ENCODE data around the gene AGPAT3.

Gene AGPAT3

GRCh38 chr21:43939443-43940328 lies 74.7 kb downstream of the AGPAT3 start:
- no peaks in the 10 kb centered on the region for H3K4me1 ChIP-seq (ENCODE audit: control insufficient read depth, insufficient read depth, low read length, poor library complexity, severe bottlenecking)
- no peak overlapping the region for H3K4me3 ChIP-seq (ENCODE audit: extremely low read depth, insufficient read depth, low read length, poor library complexity, severe bottlenecking)
- H3K27ac ChIP-seq (ENCODE audit: low read depth, low read length, severe bottlenecking) = no peak overlapping the region
- no peaks in the 10 kb centered on the region for H3K9me3 ChIP-seq (ENCODE audit: control insufficient read depth, low read length)
- 89 to 90% methylated on average over 29 of the region's 30 CpGs for WGBS, 2 experiments (ENCODE audit: insufficient coverage in 2 of 2)
- no peaks in the 10 kb centered on the region for H3K36me3 ChIP-seq (ENCODE audit: control insufficient read depth, insufficient read depth, low read length)

GRCh38 chr21:43940329-43941050 lies 75.5 kb downstream of the AGPAT3 start:
- no peak overlapping the region for H3K27ac ChIP-seq (ENCODE audit: low read depth, low read length, severe bottlenecking)
- 84 to 88% methylated on average over 16 to 20 of the region's 21 CpGs for WGBS, 2 experiments (ENCODE audit: insufficient coverage in 2 of 2)
- H3K4me3 ChIP-seq (ENCODE audit: extremely low read depth, insufficient read depth, low read length, poor library complexity, severe bottlenecking) = no peak overlapping the region
- no peaks in the 10 kb centered on the region for H3K4me1 ChIP-seq (ENCODE audit: control insufficient read depth, insufficient read depth, low read length, poor library complexity, severe bottlenecking)
- H3K36me3 ChIP-seq (ENCODE audit: control insufficient read depth, insufficient read depth, low read length) = no peaks in the 10 kb centered on the region
- H3K9me3 ChIP-seq (ENCODE audit: control insufficient read depth, low read length) = no peaks in the 10 kb centered on the region

GRCh38 chr21:43942201-43942600 lies 77.2 kb downstream of the AGPAT3 start:
- Histone ChIP-seq H3K4me3 (ENCODE audit: extremely low read depth, insufficient read depth, low read length, poor library complexity, severe bottlenecking) (no peak overlapping the region), H3K36me3 (ENCODE audit: control insufficient read depth, insufficient read depth, low read length) (no peaks in the 10 kb centered on the region), H3K9me3 (ENCODE audit: control insufficient read depth, low read length) (no peaks in the 10 kb centered on the region), H3K27ac (ENCODE audit: low read depth, low read length, severe bottlenecking) (no peak overlapping the region), H3K4me1 (ENCODE audit: control insufficient read depth, insufficient read depth, low read length, poor library complexity, severe bottlenecking) (no peaks in the 10 kb centered on the region)
- WGBS, 2 experiments (ENCODE audit: insufficient coverage in 2 of 2) = 93 to 96% methylated on average over 10 to 20 of the region's 20 CpGs

GRCh38 chr21:43942621-43943020 lies 77.6 kb downstream of the AGPAT3 start:
- Histone ChIP-seq H3K36me3 (ENCODE audit: control insufficient read depth, insufficient read depth, low read length) (no peaks in the 10 kb centered on the region), H3K4me1 (ENCODE audit: control insufficient read depth, insufficient read depth, low read length, poor library complexity, severe bottlenecking) (no peaks in the 10 kb centered on the region), H3K9me3 (ENCODE audit: control insufficient read depth, low read length) (no peaks in the 10 kb centered on the region), H3K27ac (ENCODE audit: low read depth, low read length, severe bottlenecking) (no peak overlapping the region), H3K4me3 (ENCODE audit: extremely low read depth, insufficient read depth, low read length, poor library complexity, severe bottlenecking) (no peak overlapping the region)
- WGBS, 2 experiments (ENCODE audit: insufficient coverage in 2 of 2) = 86 to 87% methylated on average over 12 of the region's 13 CpGs

- H3K4me3 ChIP-seq (ENCODE audit: extremely low read depth, insufficient read depth, low read length, poor library complexity, severe bottlenecking) = no peak overlapping the region
- H3K27ac ChIP-seq (ENCODE audit: low read depth, low read length, severe bottlenecking) = no peak overlapping the region
- no peaks in the 10 kb centered on the region for H3K4me1 ChIP-seq (ENCODE audit: control insufficient read depth, insufficient read depth, low read length, poor library complexity, severe bottlenecking)
- H3K9me3 ChIP-seq (ENCODE audit: control insufficient read depth, low read length) = no peaks in the 10 kb centered on the region
- H3K36me3 ChIP-seq (ENCODE audit: control insufficient read depth, insufficient read depth, low read length) = peaks cover 4% of the 10 kb centered on the region
- 94 to 95% methylated on average over 22 to 24 of the region's 30 CpGs for WGBS, 2 experiments (ENCODE audit: insufficient coverage in 2 of 2)
Observed at GRCh38 chr21:43943512-43944077, 78.6 kb downstream of the AGPAT3 start.

GRCh38 chr21:43944078-43944633 lies 79.1 kb downstream of the AGPAT3 start:
- 89 to 90% methylated on average over 11 to 14 of the region's 20 CpGs for WGBS, 2 experiments (ENCODE audit: insufficient coverage in 2 of 2)
- no peaks in the 10 kb centered on the region for H3K9me3 ChIP-seq (ENCODE audit: control insufficient read depth, low read length)

GRCh38 chr21:43944757-43945156 lies 79.7 kb downstream of the AGPAT3 start:
- Histone ChIP-seq H3K4me1 (ENCODE audit: control insufficient read depth, insufficient read depth, low read length, poor library complexity, severe bottlenecking) (no peaks in the 10 kb centered on the region), H3K36me3 (ENCODE audit: control insufficient read depth, insufficient read depth, low read length) (peaks cover 4% of the 10 kb centered on the region), H3K27ac (ENCODE audit: low read depth, low read length, severe bottlenecking) (no peak overlapping the region), H3K4me3 (ENCODE audit: extremely low read depth, insufficient read depth, low read length, poor library complexity, severe bottlenecking) (no peak overlapping the region), H3K9me3 (ENCODE audit: control insufficient read depth, low read length) (no peaks in the 10 kb centered on the region)
- 90 to 95% methylated on average over 7 to 11 of the region's 12 CpGs for WGBS, 2 experiments (ENCODE audit: insufficient coverage in 2 of 2)

More at GRCh38 chr21:43944078-43944633, 79.1 kb downstream of the AGPAT3 start:
- Histone ChIP-seq H3K36me3 (ENCODE audit: control insufficient read depth, insufficient read depth, low read length) (peaks cover 4% of the 10 kb centered on the region), H3K4me1 (ENCODE audit: control insufficient read depth, insufficient read depth, low read length, poor library complexity, severe bottlenecking) (no peaks in the 10 kb centered on the region), H3K4me3 (ENCODE audit: extremely low read depth, insufficient read depth, low read length, poor library complexity, severe bottlenecking) (no peak overlapping the region), H3K27ac (ENCODE audit: low read depth, low read length, severe bottlenecking) (no peak overlapping the region)

GRCh38 chr21:43948740-43949498 lies 83.9 kb downstream of the AGPAT3 start:
- WGBS, 2 experiments (ENCODE audit: insufficient coverage in 2 of 2) = 96 to 100% methylated on average over 2 to 5 of the region's 6 CpGs
- no peak overlapping the region for H3K27ac ChIP-seq (ENCODE audit: low read depth, low read length, severe bottlenecking)
- peaks cover 4% of the 10 kb centered on the region for H3K36me3 ChIP-seq (ENCODE audit: control insufficient read depth, insufficient read depth, low read length)
- H3K9me3 ChIP-seq (ENCODE audit: control insufficient read depth, low read length) = no peaks in the 10 kb centered on the region
- H3K4me1 ChIP-seq (ENCODE audit: control insufficient read depth, insufficient read depth, low read length, poor library complexity, severe bottlenecking) = no peaks in the 10 kb centered on the region
- no peak overlapping the region for H3K4me3 ChIP-seq (ENCODE audit: extremely low read depth, insufficient read depth, low read length, poor library complexity, severe bottlenecking)

GRCh38 chr21:43949499-43950208 lies 84.6 kb downstream of the AGPAT3 start:
- Histone ChIP-seq H3K4me1 (ENCODE audit: control insufficient read depth, insufficient read depth, low read length, poor library complexity, severe bottlenecking) (no peaks in the 10 kb centered on the region), H3K9me3 (ENCODE audit: control insufficient read depth, low read length) (no peaks in the 10 kb centered on the region), H3K27ac (ENCODE audit: low read depth, low read length, severe bottlenecking) (no peak overlapping the region), H3K36me3 (ENCODE audit: control insufficient read depth, insufficient read depth, low read length) (peaks cover 4% of the 10 kb centered on the region), H3K4me3 (ENCODE audit: extremely low read depth, insufficient read depth, low read length, poor library complexity, severe bottlenecking) (no peak overlapping the region)
- 94 to 100% methylated on average over 4 to 5 of the region's 7 CpGs for WGBS, 2 experiments (ENCODE audit: insufficient coverage in 2 of 2)
